ENCODE measurements around the gene DIS3.

- TF ChIP-seq CTCF (IDR thresholded peaks at IDR 0.05) (no peak), EZH2phosphoT487 (IDR thresholded peaks at IDR 0.05) (no peak), EZH2 (IDR thresholded peaks at IDR 0.05) (no peak)
Measured at GRCh38 chr13:72751220-72751619, 30.5 kb downstream of the DIS3 start.

Data from neural progenitor cell (in vitro differentiated cells).